NCI-H2196 (cell line): ENCODE results near the gene CAPN2.

Experiments used
- DNase-seq: peaks from one replicate; lab custom pipeline; 2025; ENCODE audit not compliant: unreplicated experiment; lab: John Stamatoyannopoulos, UW

CAPN2 gene

GRCh38 chr1:223758734-223759133 is 46.4 kb downstream of the CAPN2 start:
- DNase-seq: no peak

- no peak for DNase-seq
These were observed 46.9 kb downstream of the CAPN2 start for GRCh38 chr1:223759273-223759672.

GRCh38 chr1:223760833-223761232 is 48.5 kb downstream of the CAPN2 start:
- DNase-seq: no peak

- DNase-seq: no peak
These were observed 49.1 kb downstream of the CAPN2 start for GRCh38 chr1:223761411-223761810.

GRCh38 chr1:223763251-223763650 is 50.9 kb downstream of the CAPN2 start:
- DNase-seq: no peak

- no peak for DNase-seq
These were observed 51.5 kb downstream of the CAPN2 start for GRCh38 chr1:223763881-223764280.

- peak; percentile 86 for DNase-seq
These were observed 52.8 kb downstream of the CAPN2 start for GRCh38 chr1:223765036-223765718.

- DNase-seq: peak; percentile 56
These were observed 53.5 kb downstream of the CAPN2 start for GRCh38 chr1:223765719-223766340.

- no peak for DNase-seq
These were observed 58.4 kb downstream of the CAPN2 start for GRCh38 chr1:223770621-223771315.

- DNase-seq: no peak
These were observed 59.1 kb downstream of the CAPN2 start for GRCh38 chr1:223771469-223771813.

GRCh38 chr1:223771814-223772770 is 59.8 kb downstream of the CAPN2 start:
- peak; percentile 13 for DNase-seq

GRCh38 chr1:223772771-223773160 is 60.4 kb downstream of the CAPN2 start:
- no peak for DNase-seq

- no peak for DNase-seq
These were observed 61.9 kb downstream of the CAPN2 start for GRCh38 chr1:223774134-223774814.

- DNase-seq: no peak
These were observed 62.7 kb downstream of the CAPN2 start for GRCh38 chr1:223775054-223775453.

- no peak for DNase-seq
These were observed 63.4 kb downstream of the CAPN2 start for GRCh38 chr1:223775711-223776074.

- no peak for DNase-seq
These were observed 63.9 kb downstream of the CAPN2 start for GRCh38 chr1:223776075-223776814.

GRCh38 chr1:223776826-223777454 is 64.6 kb downstream of the CAPN2 start:
- DNase-seq: no peak

- DNase-seq: no peak
These were observed 68.0 kb downstream of the CAPN2 start for GRCh38 chr1:223780318-223780717.

- no peak for DNase-seq
These were observed 68.6 kb downstream of the CAPN2 start for GRCh38 chr1:223780949-223781348.

GRCh38 chr1:223783676-223784075 is 71.3 kb downstream of the CAPN2 start:
- DNase-seq: no peak
